ENCODE data around the gene TPCN1. TPM values are rescaled to one million over a fixed set of nuclear protein-coding genes. Genes with fewer than 3 reads are reported as not detected.

Gene TPCN1
- polyA plus RNA-seq, 1 of the 3 experiments (the other 2 are of a cell fraction), result 15.7 TPM

GRCh38 chr12:113238309-113238708, 17.0 kb downstream of the TPCN1 start:
- Histone ChIP-seq H3F3A (replicated peaks; ENCODE audit: insufficient read depth) (peaks cover 3% of the 10 kb centered on the region), H3K27me3 (ENCODE audit: insufficient read depth) (no peaks in the 10 kb centered on the region), H4K20me1 (ENCODE audit: insufficient read depth) (no peaks in the 10 kb centered on the region), H3K4me1 (ENCODE audit: control insufficient read depth in 1 of 2, insufficient read depth in 2 of 2, low read depth in 1 of 2, low read length in 1 of 2) (peaks cover 5 to 18% of the 10 kb centered on the region in 2 experiments; a peak in 2 of 4 replicates), H3K9me3 (no peaks in the 10 kb centered on the region), H3K4me3 (ENCODE audit: low read depth in 2 of 2, low read length in 1 of 2) (no peak overlapping the region), H3K9me2 (no peaks in the 10 kb centered on the region), H3K27ac (ENCODE audit: low read depth in 2 of 2, low read length in 1 of 2) (no peak overlapping the region), H3K36me3 (replicated peaks in 1 of 2; ENCODE audit: control insufficient read depth in 1 of 2, insufficient read depth in 2 of 2, low read length in 1 of 2) (no peaks in the 10 kb centered on the region), H3K4me2 (no peak overlapping the region), H3K9ac (no peak overlapping the region), H3K79me2 (ENCODE audit: insufficient read depth) (no peaks in the 10 kb centered on the region), H2AFZ (ENCODE audit: low read depth) (no peak overlapping the region)
- no peak for DNase-seq
- WGBS (ENCODE audit: low lambda C conversion rate), result 57% methylated on average over 3 of the region's 3 CpGs
- POLR2A ChIA-PET, result no interaction called here
- CTCF ChIA-PET, result interaction anchor here (1.0 to 1.7 kb wide), 3 partner anchors 13 to 46 kb away, joined by 3 to 4 read pairs (median 4); no protein-coding TSS in a partner anchor
- TF ChIP-seq CTCF (IDR thresholded peaks at IDR 0.05) (no peak), TEAD4 (IDR thresholded peaks at IDR 0.05; ENCODE audit: borderline replicate concordance, insufficient read depth) (no peak), RXRA (IDR thresholded peaks at IDR 0.05; ENCODE audit: borderline replicate concordance, low read depth) (no peak), PBX3 (IDR thresholded peaks at IDR 0.05) (no peak), FOXM1 (IDR thresholded peaks at IDR 0.05; ENCODE audit: low read depth) (no peak), GABPA (IDR thresholded peaks at IDR 0.05; ENCODE audit: low read depth) (no peak), RCOR1 (IDR thresholded peaks at IDR 0.05; ENCODE audit: low read length) (no peak), MXI1 (IDR thresholded peaks at IDR 0.05; ENCODE audit: low read depth, low read length) (no peak), NFIC (IDR thresholded peaks at IDR 0.05; ENCODE audit: borderline replicate concordance) (no peak), RAD21 (IDR thresholded peaks at IDR 0.05; ENCODE audit: low read length) (no peak), TCF12 (IDR thresholded peaks at IDR 0.05) (no peak), FOSL2 (IDR thresholded peaks at IDR 0.05; ENCODE audit: borderline replicate concordance, low read depth) (no peak), REST (IDR thresholded peaks at IDR 0.05; ENCODE audit: low read depth, low read length) (no peak), POLR2AphosphoS5 (IDR thresholded peaks at IDR 0.05; ENCODE audit: low read depth, low read length) (no peak)
